ENCODE results near the gene CSTPP1.

The CSTPP1 gene

GRCh38 chr11:46976182-46976854 is 39.8 kb downstream of the CSTPP1 start:
- Histone ChIP-seq H3K36me3 (replicated peaks in 1 of 2; ENCODE audit: control insufficient read depth in 2 of 2, insufficient read depth in 2 of 2, low read length in 2 of 2) (peaks cover 3 to 7% of the 10 kb centered on the region in 2 donors), H2BK5ac (ENCODE audit: low read length) (no peak overlapping the region), H4K91ac (ENCODE audit: low read depth, low read length, poor library complexity) (no peak overlapping the region), H3K23ac (ENCODE audit: low read depth, low read length, poor library complexity) (no peak overlapping the region), H3K27me3 (ENCODE audit: control insufficient read depth in 3 of 3, insufficient read depth in 3 of 3, low read depth in 1 of 3, low read length in 3 of 3) (no peaks in the 10 kb centered on the region), H3K79me1 (ENCODE audit: low read depth, low read length) (no peaks in the 10 kb centered on the region), H2BK12ac (ENCODE audit: low read length) (no peak overlapping the region), H3K18ac (ENCODE audit: low read length) (no peak overlapping the region), H2BK15ac (ENCODE audit: low read length) (no peak overlapping the region), H3K9ac (ENCODE audit: low read depth, low read length, poor library complexity) (no peak overlapping the region), H2AFZ (ENCODE audit: low read length) (peak overlapping the region; percentile 66), H4K8ac (ENCODE audit: low read depth, low read length) (no peak overlapping the region), H3K4me1 (ENCODE audit: control insufficient read depth in 2 of 2, insufficient read depth in 1 of 2, low read depth in 1 of 2, low read length in 2 of 2) (peaks cover 7 to 20% of the 10 kb centered on the region in 2 donors), H3K14ac (ENCODE audit: low read length) (no peak overlapping the region), H3K27ac (replicated peaks; ENCODE audit: low read length) (peak overlapping the region; percentile 84), H3K4me3 (ENCODE audit: low read length in 2 of 2) (no peak overlapping the region), H3K4ac (ENCODE audit: low read length) (no peak overlapping the region), H3K9me3 (replicated peaks in 1 of 2; ENCODE audit: control insufficient read depth in 2 of 2, insufficient read depth in 1 of 2, low read depth in 1 of 2, low read length in 2 of 2) (no peaks in the 10 kb centered on the region), H2BK120ac (ENCODE audit: low read depth, low read length) (no peak overlapping the region), H2AK5ac (ENCODE audit: low read depth, low read length) (no peak overlapping the region), H3K4me2 (ENCODE audit: insufficient read depth, low read length, poor library complexity, severe bottlenecking) (no peak overlapping the region)
- no CpG with 5 or more reads among the region's 5 CpGs for WGBS, 2 donors (ENCODE audit: extremely low coverage in 2 of 2, insufficient read length in 2 of 2, insufficient replicate concordance in 1 of 2)
- no peak for DNase-seq (ENCODE audit: low spot score)

- Histone ChIP-seq H2AFZ (ENCODE audit: low read length) (peak overlapping the region; percentile 66), H3K4me2 (ENCODE audit: insufficient read depth, low read length, poor library complexity, severe bottlenecking) (peak overlapping the region; percentile 18), H3K36me3 (replicated peaks in 1 of 2; ENCODE audit: control insufficient read depth in 2 of 2, insufficient read depth in 2 of 2, low read length in 2 of 2) (peaks cover 3 to 7% of the 10 kb centered on the region in 2 donors), H2AK5ac (ENCODE audit: low read depth, low read length) (no peak overlapping the region), H3K4ac (ENCODE audit: low read length) (no peak overlapping the region), H3K14ac (ENCODE audit: low read length) (no peak overlapping the region), H3K4me1 (ENCODE audit: control insufficient read depth in 2 of 2, insufficient read depth in 1 of 2, low read depth in 1 of 2, low read length in 2 of 2) (peaks cover 7 to 20% of the 10 kb centered on the region in 2 donors), H3K27me3 (ENCODE audit: control insufficient read depth in 3 of 3, insufficient read depth in 3 of 3, low read depth in 1 of 3, low read length in 3 of 3) (no peaks in the 10 kb centered on the region), H4K8ac (ENCODE audit: low read depth, low read length) (no peak overlapping the region), H3K9ac (ENCODE audit: low read depth, low read length, poor library complexity) (no peak overlapping the region), H2BK12ac (ENCODE audit: low read length) (no peak overlapping the region), H3K23ac (ENCODE audit: low read depth, low read length, poor library complexity) (no peak overlapping the region), H3K79me1 (ENCODE audit: low read depth, low read length) (no peaks in the 10 kb centered on the region), H2BK120ac (ENCODE audit: low read depth, low read length) (no peak overlapping the region), H4K91ac (ENCODE audit: low read depth, low read length, poor library complexity) (peak overlapping the region; percentile 34), H3K27ac (replicated peaks; ENCODE audit: low read length) (peak overlapping the region; percentile 84), H3K9me3 (replicated peaks in 1 of 2; ENCODE audit: control insufficient read depth in 2 of 2, insufficient read depth in 1 of 2, low read depth in 1 of 2, low read length in 2 of 2) (no peaks in the 10 kb centered on the region), H3K18ac (ENCODE audit: low read length) (peak overlapping the region; percentile 53), H2BK15ac (ENCODE audit: low read length) (no peak overlapping the region), H3K4me3 (ENCODE audit: low read length in 2 of 2) (peak overlapping the region in 1 of 2 donors; percentile 29), H2BK5ac (ENCODE audit: low read length) (no peak overlapping the region)
- DNase-seq (ENCODE audit: low spot score), result peak; percentile 44
- WGBS, 2 donors (ENCODE audit: extremely low coverage in 2 of 2, insufficient read length in 2 of 2, insufficient replicate concordance in 1 of 2), result no CpG with 5 or more reads among the region's 7 CpGs
Measured at GRCh38 chr11:46977038-46977813, 40.7 kb downstream of the CSTPP1 start.

- Histone ChIP-seq H3K18ac (ENCODE audit: low read length) (no peak overlapping the region), H3K9ac (ENCODE audit: low read depth, low read length, poor library complexity) (no peak overlapping the region), H3K4me3 (ENCODE audit: low read length in 2 of 2) (peak overlapping the region in 1 of 2 donors; percentile 29), H2BK120ac (ENCODE audit: low read depth, low read length) (no peak overlapping the region), H3K9me3 (replicated peaks in 1 of 2; ENCODE audit: control insufficient read depth in 2 of 2, insufficient read depth in 1 of 2, low read depth in 1 of 2, low read length in 2 of 2) (no peaks in the 10 kb centered on the region), H2AFZ (ENCODE audit: low read length) (peak overlapping the region; percentile 66), H3K36me3 (replicated peaks in 1 of 2; ENCODE audit: control insufficient read depth in 2 of 2, insufficient read depth in 2 of 2, low read length in 2 of 2) (peaks cover 3 to 7% of the 10 kb centered on the region in 2 donors), H3K4ac (ENCODE audit: low read length) (no peak overlapping the region), H3K23ac (ENCODE audit: low read depth, low read length, poor library complexity) (no peak overlapping the region), H4K8ac (ENCODE audit: low read depth, low read length) (no peak overlapping the region), H3K27ac (replicated peaks; ENCODE audit: low read length) (peak overlapping the region; percentile 84), H3K14ac (ENCODE audit: low read length) (no peak overlapping the region), H2BK15ac (ENCODE audit: low read length) (no peak overlapping the region), H4K91ac (ENCODE audit: low read depth, low read length, poor library complexity) (no peak overlapping the region), H3K4me1 (ENCODE audit: control insufficient read depth in 2 of 2, insufficient read depth in 1 of 2, low read depth in 1 of 2, low read length in 2 of 2) (peaks cover 7 to 20% of the 10 kb centered on the region in 2 donors), H2BK5ac (ENCODE audit: low read length) (no peak overlapping the region), H3K4me2 (ENCODE audit: insufficient read depth, low read length, poor library complexity, severe bottlenecking) (no peak overlapping the region), H3K79me1 (ENCODE audit: low read depth, low read length) (no peaks in the 10 kb centered on the region), H2AK5ac (ENCODE audit: low read depth, low read length) (no peak overlapping the region), H3K27me3 (ENCODE audit: control insufficient read depth in 3 of 3, insufficient read depth in 3 of 3, low read depth in 1 of 3, low read length in 3 of 3) (no peaks in the 10 kb centered on the region), H2BK12ac (ENCODE audit: low read length) (no peak overlapping the region)
- no CpG with 5 or more reads among the region's 1 CpG for WGBS, 2 donors (ENCODE audit: extremely low coverage in 2 of 2, insufficient read length in 2 of 2, insufficient replicate concordance in 1 of 2)
- no peak for DNase-seq (ENCODE audit: low spot score)
Measured at GRCh38 chr11:46978005-46978491, 41.5 kb downstream of the CSTPP1 start.

GRCh38 chr11:46979358-46979757 is 42.8 kb downstream of the CSTPP1 start:
- H2AK5ac ChIP-seq (ENCODE audit: low read depth, low read length), result no peak overlapping the region
- H3K4me2 ChIP-seq (ENCODE audit: insufficient read depth, low read length, poor library complexity, severe bottlenecking), result no peak overlapping the region
- no peaks in the 10 kb centered on the region for H3K27me3 ChIP-seq (ENCODE audit: control insufficient read depth in 3 of 3, insufficient read depth in 3 of 3, low read depth in 1 of 3, low read length in 3 of 3)
- no peak overlapping the region for H2BK120ac ChIP-seq (ENCODE audit: low read depth, low read length)
- H2BK5ac ChIP-seq (ENCODE audit: low read length), result no peak overlapping the region
- H4K8ac ChIP-seq (ENCODE audit: low read depth, low read length), result no peak overlapping the region
- H3K9ac ChIP-seq (ENCODE audit: low read depth, low read length, poor library complexity), result no peak overlapping the region
- no peak overlapping the region for H3K4ac ChIP-seq (ENCODE audit: low read length)
- no peak overlapping the region for H3K14ac ChIP-seq (ENCODE audit: low read length)
- H3K4me1 ChIP-seq (ENCODE audit: control insufficient read depth in 2 of 2, insufficient read depth in 1 of 2, low read depth in 1 of 2, low read length in 2 of 2), result peaks cover 7 to 20% of the 10 kb centered on the region in 2 donors
- H3K18ac ChIP-seq (ENCODE audit: low read length), result no peak overlapping the region
- no peaks in the 10 kb centered on the region for H3K79me1 ChIP-seq (ENCODE audit: low read depth, low read length)
- H3K23ac ChIP-seq (ENCODE audit: low read depth, low read length, poor library complexity), result no peak overlapping the region
- H4K91ac ChIP-seq (ENCODE audit: low read depth, low read length, poor library complexity), result no peak overlapping the region
- DNase-seq (ENCODE audit: low spot score), result no peak
- WGBS, 2 donors (ENCODE audit: extremely low coverage in 2 of 2, insufficient read length in 2 of 2, insufficient replicate concordance in 1 of 2), result no CpG with 5 or more reads among the region's 5 CpGs
- H2AFZ ChIP-seq (ENCODE audit: low read length), result no peak overlapping the region
- H3K36me3 ChIP-seq (replicated peaks in 1 of 2; ENCODE audit: control insufficient read depth in 2 of 2, insufficient read depth in 2 of 2, low read length in 2 of 2), result no peaks in the 10 kb centered on the region
- no peak overlapping the region for H2BK12ac ChIP-seq (ENCODE audit: low read length)
- no peak overlapping the region for H3K27ac ChIP-seq (replicated peaks; ENCODE audit: low read length)
- no peaks in the 10 kb centered on the region for H3K9me3 ChIP-seq (replicated peaks in 1 of 2; ENCODE audit: control insufficient read depth in 2 of 2, insufficient read depth in 1 of 2, low read depth in 1 of 2, low read length in 2 of 2)
- H3K4me3 ChIP-seq (ENCODE audit: low read length in 2 of 2), result no peak overlapping the region
- H2BK15ac ChIP-seq (ENCODE audit: low read length), result no peak overlapping the region

Measured in neuronal stem cell (in vitro differentiated cells).